Ovary (tissue), 9 donors: ENCODE measurements around the gene JAM2. TPM values are rescaled to one million over a fixed set of nuclear protein-coding genes. Genes with fewer than 3 reads are reported as not detected.

Experiments used
- DNase-seq, 5 donors: peaks; one replicate each; pipeline ENCODE4 v3.0.0-alpha.2; 2019 to 2020
- H3K27ac ChIP-seq, 2 donors: fragments of 200-600 bp; one replicate each; pipeline versions ENCODE4 v1.5.1 to v1.8.0; 2019 to 2022
- H3K27me3 ChIP-seq: fragments of 200-600 bp; one replicate; pipeline ENCODE4 v1.8.0; 2022
- H3K36me3 ChIP-seq: fragments of 200-600 bp; sonication (generic); one replicate; pipeline ENCODE4 v1.5.1; 2019
- H3K4me1 ChIP-seq: one replicate; pipeline ENCODE4 v1.8.1; 2013; ENCODE audit warnings: mild to moderate bottlenecking, moderate library complexity; ENCODE audit not compliant: insufficient read depth
- H3K4me3 ChIP-seq: fragments of 200-600 bp; sonication (generic); one replicate; pipeline ENCODE4 v1.5.1; 2017
- H3K9me3 ChIP-seq, 2 donors: fragments of 200-600 bp in 1 of 2; sonication (generic) in 1 of 2; one replicate each; pipeline versions ENCODE4 v1.5.1 to v1.8.1; 2013 to 2019; ENCODE audit warnings: mild to moderate bottlenecking in 1 of 2, moderate library complexity in 1 of 2
- EP300 ChIP-seq: sonication (generic); formaldehyde crosslinking; IDR thresholded peaks from one replicate; pipeline ENCODE4 v1.6.1; 2017; ENCODE audit warnings: antibody characterized with exemption
- POLR2A ChIP-seq: fragments of 450-650 bp; IDR thresholded peaks from one replicate; pipeline ENCODE4 v1.6.1; 2017; ENCODE audit warnings: antibody characterized with exemption, mild to moderate bottlenecking, moderate library complexity
- WGBS, 3 donors: extraction: QIAGEN DNeasy Blood & Tissue Kit in 1 of 3; methylation state at CpG; one replicate each; pipeline versions ENCODE4 v1.1.5 to v1.1.7; 2013 to 2017; 5-methylcytosine and 5-hydroxymethylcytosine counted together
- intact Hi-C, 4 donors: fragments of 100-400 bp; cut with DNase I; formaldehyde crosslinking; loops; one replicate each; pipeline versions ENCODE4 v1.11.0 to v1.15.1; 2022 to 2023
- polyA plus RNA-seq, 2 donors: library from polyadenylated mRNA; stranded (reverse); fragments of 200-250 nt in 1 of 2; fragments of 350-450 nt in 1 of 2; fragmentation: Illumina TruSeq in 1 of 2; extraction: RNeasy Lipid Tissue Mini Kit (QIAGEN cat#74804) in 1 of 2; gene quantifications; one replicate each; pipeline ENCODE4 v1.2.3, GENCODE V29; 2013 to 2014
- total RNA-seq, 7 donors: library from RNA; depleted of rRNA in 2 of 7; stranded (reverse); fragments of >200 nt in 2 of 7; fragmentation: NEBNext Ultra II Directional in 3 of 7; extraction: Animal tissue kit (Norgen Biotek cat#: 25700) in 3 of 7; gene quantifications; one replicate each; pipeline versions ENCODE4 v1.1.0 to v1.2.4, GENCODE V29; 2016 to 2023
- TF ChIP-seq, protein P1 (sequence below), 3 donors: fragments of 450-650 bp in 2 of 3; fragments of 200-600 bp in 1 of 3; IDR thresholded peaks; one replicate each; pipeline versions ENCODE4 v1.5.1 to v1.8.0; 2016 to 2022; ENCODE audit warnings: antibody characterized with exemption in 3 of 3, mild to moderate bottlenecking in 1 of 3
- donor health status: DM: no; HTN: no; CAD: no; lungs with moderate emphysema.
- donor health status: DM: no; HTN: no; CAD: no.
- donor health status: Bipolar disorder and iron deficiency.
- donor health status: DM: yes; HTN: yes; CAD: no.
- donor health status: DM: no; HTN: no; CAD: no.
- donor health status: DM: yes; HTN: yes; CAD: no.

Gene JAM2
- total and polyA plus RNA-seq, 9 donors = 11.7 to 65.4 (median 23.7) TPM

DNA sequence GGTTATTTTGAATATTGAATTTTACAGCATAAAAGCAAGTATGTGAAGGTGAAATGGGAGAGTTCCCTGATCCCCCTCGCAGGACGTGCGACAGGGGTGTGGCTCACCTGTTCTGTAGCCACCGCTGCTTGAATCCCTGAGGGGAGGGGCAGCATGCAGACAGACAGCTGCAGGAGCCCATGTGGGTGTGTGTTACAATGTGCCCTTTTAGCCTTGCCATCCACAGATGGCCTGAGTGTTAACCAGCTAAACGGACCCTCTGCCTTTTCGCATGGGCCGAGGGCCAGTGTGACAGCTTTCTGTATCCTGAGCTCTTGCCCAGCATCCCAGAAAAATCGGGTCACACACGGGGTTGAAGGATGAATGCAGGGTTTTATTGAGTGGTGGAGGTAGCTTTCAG, 43.3 kb downstream of the JAM2 start:
- Histone ChIP-seq H3K9me3 (no peaks in the 10 kb centered on the region), H3K4me1 (no peaks in the 10 kb centered on the region), H3K4me3 (no peak overlapping the region), H3K27ac (no peak overlapping the region), H3K36me3 (no peaks in the 10 kb centered on the region), H3K27me3 (no peaks in the 10 kb centered on the region)
- TF ChIP-seq EP300 = no peak
- TF ChIP-seq, protein P1, sequence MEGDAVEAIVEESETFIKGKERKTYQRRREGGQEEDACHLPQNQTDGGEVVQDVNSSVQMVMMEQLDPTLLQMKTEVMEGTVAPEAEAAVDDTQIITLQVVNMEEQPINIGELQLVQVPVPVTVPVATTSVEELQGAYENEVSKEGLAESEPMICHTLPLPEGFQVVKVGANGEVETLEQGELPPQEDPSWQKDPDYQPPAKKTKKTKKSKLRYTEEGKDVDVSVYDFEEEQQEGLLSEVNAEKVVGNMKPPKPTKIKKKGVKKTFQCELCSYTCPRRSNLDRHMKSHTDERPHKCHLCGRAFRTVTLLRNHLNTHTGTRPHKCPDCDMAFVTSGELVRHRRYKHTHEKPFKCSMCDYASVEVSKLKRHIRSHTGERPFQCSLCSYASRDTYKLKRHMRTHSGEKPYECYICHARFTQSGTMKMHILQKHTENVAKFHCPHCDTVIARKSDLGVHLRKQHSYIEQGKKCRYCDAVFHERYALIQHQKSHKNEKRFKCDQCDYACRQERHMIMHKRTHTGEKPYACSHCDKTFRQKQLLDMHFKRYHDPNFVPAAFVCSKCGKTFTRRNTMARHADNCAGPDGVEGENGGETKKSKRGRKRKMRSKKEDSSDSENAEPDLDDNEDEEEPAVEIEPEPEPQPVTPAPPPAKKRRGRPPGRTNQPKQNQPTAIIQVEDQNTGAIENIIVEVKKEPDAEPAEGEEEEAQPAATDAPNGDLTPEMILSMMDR (IDR thresholded peaks at IDR 0.05) = no peak
- TF ChIP-seq POLR2A = no peak
- no peak for DNase-seq
- intact Hi-C loops = no loop called here
- WGBS, 3 donors = 69 to 84% (median 70%) methylated on average over 9 of the region's 9 CpGs

DNA sequence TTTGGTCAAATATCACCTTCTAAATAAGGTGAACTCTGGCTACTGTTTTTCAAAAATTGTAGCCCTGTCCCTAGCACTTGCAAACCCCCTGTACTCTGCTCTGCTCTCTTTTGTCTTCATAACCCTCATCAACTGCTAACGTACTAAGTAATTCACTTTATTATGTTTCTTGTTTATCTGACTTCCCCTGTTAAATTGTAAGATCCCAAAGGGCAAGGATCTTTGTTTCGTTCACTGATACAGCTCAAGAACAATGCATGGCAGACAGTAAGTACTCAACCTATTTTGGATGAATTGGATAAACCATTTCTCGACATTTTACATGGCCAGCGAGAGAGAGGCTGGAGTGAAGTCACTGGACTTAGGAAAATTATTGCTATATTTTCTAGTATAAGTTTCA, 48.7 kb downstream of the JAM2 start:
- Histone ChIP-seq H3K4me3 (no peak overlapping the region), H3K27me3 (no peaks in the 10 kb centered on the region), H3K36me3 (no peaks in the 10 kb centered on the region), H3K4me1 (no peaks in the 10 kb centered on the region), H3K9me3 (no peaks in the 10 kb centered on the region), H3K27ac (no peak overlapping the region)
- 92 to 96% (median 94%) methylated on average over 4 of the region's 4 CpGs for WGBS, 3 donors
- TF ChIP-seq EP300 (no peak), POLR2A (no peak)
- TF ChIP-seq, protein P1 (IDR thresholded peaks at IDR 0.05) = no peak
- intact Hi-C loops = no loop called here
- DNase-seq = no peak

DNA sequence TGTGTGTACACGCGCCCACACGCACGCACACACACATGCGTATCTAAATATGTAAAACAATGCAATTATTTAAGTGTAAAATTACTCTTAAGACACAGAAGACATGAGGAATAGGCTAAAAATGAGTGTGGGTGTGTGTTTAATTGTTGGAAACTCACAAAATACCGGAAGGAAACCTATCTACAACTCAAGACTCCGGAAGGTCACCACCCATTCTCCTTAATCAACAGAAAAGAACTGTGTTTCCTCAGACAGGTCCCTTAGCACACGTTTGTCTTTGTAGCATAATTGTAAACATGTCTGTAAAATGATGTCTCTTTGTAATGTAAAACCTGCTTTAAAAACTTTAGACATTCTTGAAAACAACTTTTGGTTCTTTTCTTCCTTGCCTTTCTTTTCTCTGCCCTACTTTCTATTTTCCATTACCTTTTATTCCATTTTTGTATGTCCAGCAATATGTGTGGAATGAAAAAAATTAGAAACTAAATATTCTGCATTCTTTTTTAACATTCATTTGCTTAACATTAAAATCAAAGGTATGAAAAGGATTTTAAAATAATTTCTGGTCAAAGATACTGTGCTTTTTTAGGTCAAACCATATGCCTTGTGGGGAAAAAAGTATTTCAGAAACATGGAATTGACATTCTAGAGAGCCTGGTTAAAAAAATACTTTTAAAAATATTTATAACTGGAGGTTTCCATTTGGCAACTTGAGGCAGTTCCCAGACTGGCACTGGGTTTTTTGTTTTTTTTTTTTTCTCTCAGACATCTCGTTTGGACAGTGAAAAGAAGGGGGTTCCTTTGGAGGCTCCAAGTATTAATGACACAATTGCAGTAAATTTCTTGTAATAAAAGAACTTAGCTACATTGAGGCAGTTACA, 49.5 kb downstream of the JAM2 start:
- no peak for DNase-seq
- no peaks in the 10 kb centered on the region for H3K36me3 ChIP-seq
- intact Hi-C loops = no loop called here
- H3K4me1 ChIP-seq = no peaks in the 10 kb centered on the region
- no peaks in the 10 kb centered on the region for H3K9me3 ChIP-seq
- 47 to 60% (median 59%) methylated on average over 9 of the region's 9 CpGs for WGBS, 3 donors
- no peak overlapping the region for H3K4me3 ChIP-seq
- no peak overlapping the region for H3K27ac ChIP-seq
- TF ChIP-seq, protein P1 (IDR thresholded peaks at IDR 0.05) = no peak
- TF ChIP-seq POLR2A (no peak), EP300 (no peak)
- H3K27me3 ChIP-seq = no peaks in the 10 kb centered on the region

DNA sequence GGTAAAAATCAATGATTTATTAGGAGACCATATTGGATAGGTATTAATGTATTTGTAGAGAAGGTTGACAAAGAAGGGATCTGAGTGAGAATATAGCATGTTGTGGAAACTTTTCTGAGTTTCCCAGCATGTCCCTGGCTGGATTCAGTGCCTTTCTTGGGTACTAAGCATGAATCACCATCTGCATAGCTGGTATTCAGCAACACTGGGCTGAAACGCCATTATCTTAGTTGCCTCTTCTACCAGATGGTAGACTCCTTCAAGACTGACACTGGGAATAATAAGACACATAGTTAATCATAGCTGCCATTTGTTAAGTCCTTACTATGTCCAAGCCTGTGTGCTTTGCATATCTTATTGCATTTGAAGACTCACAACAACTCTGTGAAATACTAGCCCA, 50.2 kb downstream of the JAM2 start:
- intact Hi-C loops = no loop called here
- TF ChIP-seq POLR2A (no peak), EP300 (no peak)
- TF ChIP-seq, protein P1 (IDR thresholded peaks at IDR 0.05) = no peak
- Histone ChIP-seq H3K9me3 (no peaks in the 10 kb centered on the region), H3K27me3 (no peaks in the 10 kb centered on the region), H3K36me3 (no peaks in the 10 kb centered on the region), H3K27ac (no peak overlapping the region), H3K4me3 (no peak overlapping the region), H3K4me1 (no peaks in the 10 kb centered on the region)
- DNase-seq = no peak
- WGBS, 3 donors = 38 to 44% (median 38%) methylated on average over 1 of the region's 1 CpG
